Measurements from ENCODE around the gene CFAP251. TPM values are rescaled to one million over a fixed set of nuclear protein-coding genes. Genes with fewer than 3 reads are reported as not detected.

Gene CFAP251
- total and polyA plus RNA-seq, 3 donors from 2014 or later, result 29.0 to 56.1 (median 41.5) TPM

DNA sequence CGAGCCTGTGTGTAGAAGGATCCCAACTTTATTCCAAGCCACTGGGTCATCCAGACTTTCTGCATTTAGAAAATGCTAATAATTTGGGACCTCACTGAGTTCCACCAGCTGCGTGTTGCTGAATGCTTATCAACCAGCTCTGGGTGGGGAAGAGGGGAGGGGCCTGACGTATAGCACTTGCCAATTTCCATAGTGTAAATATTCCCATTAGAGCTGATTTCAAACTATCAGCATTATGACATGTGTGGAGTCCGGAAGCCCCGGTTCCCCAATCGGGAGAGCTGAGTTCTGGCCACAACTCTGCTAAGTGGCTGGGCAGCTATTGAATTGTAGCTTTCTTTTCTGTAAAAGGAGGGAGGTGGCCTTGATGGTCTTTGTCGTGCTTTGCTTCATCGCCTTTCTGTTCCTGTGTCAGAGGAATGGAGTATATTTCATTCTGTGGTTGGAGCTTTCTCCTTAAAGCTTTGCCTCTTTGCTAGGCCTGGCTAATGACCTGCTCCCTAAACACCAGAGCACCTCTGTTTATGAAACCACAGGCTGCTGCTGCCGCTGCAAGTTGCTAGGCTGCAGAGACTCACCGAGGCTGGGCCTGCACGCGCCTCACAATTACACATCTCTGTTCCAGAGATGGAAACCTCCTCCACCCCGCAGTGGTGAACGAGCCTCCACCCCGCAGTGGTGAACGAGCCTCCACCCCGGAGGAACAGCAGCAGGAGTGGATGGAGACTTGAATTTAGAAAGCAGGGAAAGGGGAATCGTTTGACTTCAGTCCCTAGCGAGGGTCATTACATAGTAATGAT, 95.6 kb downstream of the CFAP251 start:
- no peak for DNase-seq
- WGBS, 2 donors, result 88 to 89% methylated on average over 15 to 19 of the region's 19 CpGs
- no peaks in the 10 kb centered on the region for H3K27me3 ChIP-seq
- no peak overlapping the region for H3K27ac ChIP-seq
- no peaks in the 10 kb centered on the region for H3K36me3 ChIP-seq (ENCODE audit: low read depth, missing control alignments)
- H3K9me3 ChIP-seq, result no peaks in the 10 kb centered on the region
- TF ChIP-seq POLR2A (IDR thresholded peaks at IDR 0.05), result no peak
- TF ChIP-seq, protein P1, sequence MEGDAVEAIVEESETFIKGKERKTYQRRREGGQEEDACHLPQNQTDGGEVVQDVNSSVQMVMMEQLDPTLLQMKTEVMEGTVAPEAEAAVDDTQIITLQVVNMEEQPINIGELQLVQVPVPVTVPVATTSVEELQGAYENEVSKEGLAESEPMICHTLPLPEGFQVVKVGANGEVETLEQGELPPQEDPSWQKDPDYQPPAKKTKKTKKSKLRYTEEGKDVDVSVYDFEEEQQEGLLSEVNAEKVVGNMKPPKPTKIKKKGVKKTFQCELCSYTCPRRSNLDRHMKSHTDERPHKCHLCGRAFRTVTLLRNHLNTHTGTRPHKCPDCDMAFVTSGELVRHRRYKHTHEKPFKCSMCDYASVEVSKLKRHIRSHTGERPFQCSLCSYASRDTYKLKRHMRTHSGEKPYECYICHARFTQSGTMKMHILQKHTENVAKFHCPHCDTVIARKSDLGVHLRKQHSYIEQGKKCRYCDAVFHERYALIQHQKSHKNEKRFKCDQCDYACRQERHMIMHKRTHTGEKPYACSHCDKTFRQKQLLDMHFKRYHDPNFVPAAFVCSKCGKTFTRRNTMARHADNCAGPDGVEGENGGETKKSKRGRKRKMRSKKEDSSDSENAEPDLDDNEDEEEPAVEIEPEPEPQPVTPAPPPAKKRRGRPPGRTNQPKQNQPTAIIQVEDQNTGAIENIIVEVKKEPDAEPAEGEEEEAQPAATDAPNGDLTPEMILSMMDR (IDR thresholded peaks at IDR 0.05), result no peak
- intact Hi-C loops (cut with DNase I; ENCODE audit: low total_unique reads), result no loop called here
- no peak overlapping the region for H3K4me3 ChIP-seq
- H3K4me1 ChIP-seq, result no peaks in the 10 kb centered on the region

DNA sequence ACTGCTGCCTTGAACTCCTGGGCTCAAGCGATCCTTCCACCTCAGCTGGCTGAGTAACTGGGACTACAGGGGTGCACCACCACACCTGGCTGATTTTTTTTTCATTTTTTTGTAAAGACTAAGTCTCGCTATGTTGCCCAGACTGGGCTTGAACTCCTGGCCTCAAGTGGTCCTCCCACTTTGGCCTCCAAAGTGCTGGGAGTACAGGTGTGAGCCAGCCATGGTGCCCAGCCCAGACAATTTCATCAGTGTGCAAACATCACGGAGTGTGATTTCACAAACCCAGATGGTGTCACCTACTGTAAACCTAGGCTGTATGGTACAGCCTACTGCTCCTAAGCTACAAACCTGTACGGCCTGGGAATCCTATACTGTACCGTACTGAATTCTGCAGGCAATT, 96.4 kb downstream of the CFAP251 start:
- no peaks in the 10 kb centered on the region for H3K9me3 ChIP-seq
- H3K4me3 ChIP-seq, result no peak overlapping the region
- 91 to 94% methylated on average over 5 of the region's 5 CpGs for WGBS, 2 donors
- no peak for DNase-seq
- H3K27ac ChIP-seq, result no peak overlapping the region
- intact Hi-C loops (cut with DNase I; ENCODE audit: low total_unique reads), result no loop called here
- H3K4me1 ChIP-seq, result no peaks in the 10 kb centered on the region
- H3K27me3 ChIP-seq, result no peaks in the 10 kb centered on the region
- no peaks in the 10 kb centered on the region for H3K36me3 ChIP-seq (ENCODE audit: low read depth, missing control alignments)
- TF ChIP-seq, protein P1 (IDR thresholded peaks at IDR 0.05), result no peak
- no peak for TF ChIP-seq POLR2A (IDR thresholded peaks at IDR 0.05)

GRCh38 chr12:122018457-122018856, 100.1 kb downstream of the CFAP251 start:
- Histone ChIP-seq H3K4me1 (peaks cover 7% of the 10 kb centered on the region), H3K4me3 (no peak overlapping the region), H3K27ac (no peak overlapping the region), H3K9me3 (no peaks in the 10 kb centered on the region), H3K36me3 (ENCODE audit: low read depth, missing control alignments) (no peaks in the 10 kb centered on the region), H3K27me3 (no peaks in the 10 kb centered on the region)
- DNase-seq, result no peak
- intact Hi-C loops (cut with DNase I; ENCODE audit: low total_unique reads), result no loop called here
- TF ChIP-seq POLR2A (IDR thresholded peaks at IDR 0.05), result no peak
- TF ChIP-seq, protein P1 (IDR thresholded peaks at IDR 0.05), result no peak

DNA sequence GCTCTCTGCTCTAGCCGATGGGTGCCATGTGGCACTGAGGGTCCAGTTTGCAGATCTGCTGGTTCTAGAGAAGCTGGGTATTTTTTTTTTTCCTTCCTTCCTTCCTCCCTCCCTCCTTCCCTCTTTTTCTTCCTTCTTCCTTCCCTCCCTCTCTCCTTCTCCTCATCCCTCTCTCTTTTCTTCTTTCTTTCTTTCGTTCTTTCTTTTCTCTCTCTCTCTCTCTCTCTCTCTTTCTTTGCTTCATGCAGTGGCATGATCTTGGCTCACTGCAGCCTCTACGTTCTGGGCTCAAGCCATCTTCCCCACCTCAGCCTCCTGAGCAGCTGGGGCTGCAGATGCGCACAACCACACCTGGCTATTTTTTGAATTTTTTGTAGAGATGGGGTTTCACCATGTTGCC, 100.5 kb downstream of the CFAP251 start:
- H3K27ac ChIP-seq, result no peak overlapping the region
- 80 to 95% methylated on average over 4 of the region's 4 CpGs for WGBS, 2 donors
- TF ChIP-seq POLR2A (IDR thresholded peaks at IDR 0.05), result no peak
- TF ChIP-seq, protein P1 (IDR thresholded peaks at IDR 0.05), result no peak
- DNase-seq, result no peak
- H3K36me3 ChIP-seq (ENCODE audit: low read depth, missing control alignments), result no peaks in the 10 kb centered on the region
- no peak overlapping the region for H3K4me3 ChIP-seq
- no peaks in the 10 kb centered on the region for H3K27me3 ChIP-seq
- intact Hi-C loops (cut with DNase I; ENCODE audit: low total_unique reads), result no loop called here
- no peaks in the 10 kb centered on the region for H3K9me3 ChIP-seq
- H3K4me1 ChIP-seq, result peaks cover 7% of the 10 kb centered on the region

GRCh38 chr12:122020795-122021192, 102.4 kb downstream of the CFAP251 start:
- DNase-seq, result no peak
- no peaks in the 10 kb centered on the region for H3K9me3 ChIP-seq
- no peak for TF ChIP-seq POLR2A (IDR thresholded peaks at IDR 0.05)
- TF ChIP-seq, protein P1 (IDR thresholded peaks at IDR 0.05), result no peak
- no peaks in the 10 kb centered on the region for H3K27me3 ChIP-seq
- intact Hi-C loops (cut with DNase I; ENCODE audit: low total_unique reads), result loop anchor here (10.0 kb wide), 1 partner anchor 96 kb away; no protein-coding TSS in a partner anchor
- peak overlapping the region in 1 of 2 donors; percentile 64 for H3K4me3 ChIP-seq
- 34 to 47% methylated on average over 12 to 16 of the region's 16 CpGs for WGBS, 2 donors
- H3K4me1 ChIP-seq, result peaks cover 7% of the 10 kb centered on the region
- H3K36me3 ChIP-seq (ENCODE audit: low read depth, missing control alignments), result no peaks in the 10 kb centered on the region
- H3K27ac ChIP-seq, result no peak overlapping the region
